ENCODE measurements around the gene NELL1.

Gene NELL1

GRCh38 chr11:21018248-21018647, 348.9 kb downstream of the NELL1 start:
- Histone ChIP-seq H3K27ac (no peak overlapping the region), H3K4me3 (no peak overlapping the region)
- no peak for TF ChIP-seq CTCF (IDR thresholded peaks at IDR 0.05)
- no peak for DNase-seq (ENCODE audit: low spot score)

- Histone ChIP-seq H3K27ac (no peak overlapping the region), H3K4me3 (no peak overlapping the region)
- TF ChIP-seq CTCF (IDR thresholded peaks at IDR 0.05): no peak
- DNase-seq (ENCODE audit: low spot score): no peak
Measured at GRCh38 chr11:21026685-21027084, 357.3 kb downstream of the NELL1 start.

- TF ChIP-seq CTCF (IDR thresholded peaks at IDR 0.05): no peak
- DNase-seq (ENCODE audit: low spot score): no peak
- Histone ChIP-seq H3K27ac (no peak overlapping the region), H3K4me3 (no peak overlapping the region)
Measured at GRCh38 chr11:21037850-21038249, 368.5 kb downstream of the NELL1 start.

- TF ChIP-seq CTCF (IDR thresholded peaks at IDR 0.05): no peak
- no peak for DNase-seq (ENCODE audit: low spot score)
- Histone ChIP-seq H3K4me3 (no peak overlapping the region), H3K27ac (no peak overlapping the region)
Measured at GRCh38 chr11:21038801-21039200, 369.4 kb downstream of the NELL1 start.

GRCh38 chr11:21040630-21041029, 371.2 kb downstream of the NELL1 start:
- no peak for TF ChIP-seq CTCF (IDR thresholded peaks at IDR 0.05)
- H3K4me3 ChIP-seq: no peak overlapping the region
- no peak overlapping the region for H3K27ac ChIP-seq
- no peak for DNase-seq (ENCODE audit: low spot score)

GRCh38 chr11:21048626-21049025, 379.2 kb downstream of the NELL1 start:
- no peak for TF ChIP-seq CTCF (IDR thresholded peaks at IDR 0.05)
- DNase-seq (ENCODE audit: low spot score): no peak
- no peak overlapping the region for H3K4me3 ChIP-seq
- no peak overlapping the region for H3K27ac ChIP-seq

GRCh38 chr11:21053466-21053865, 384.1 kb downstream of the NELL1 start:
- Histone ChIP-seq H3K27ac (no peak overlapping the region), H3K4me3 (no peak overlapping the region)
- DNase-seq (ENCODE audit: low spot score): no peak
- TF ChIP-seq CTCF (IDR thresholded peaks at IDR 0.05): no peak

All from coronary artery (tissue), 2 donors.